GM19463 (cell line): ENCODE results near the gene PRKCE.
"Not testable (repeated sequence)": the region's sequence is repeated elsewhere in the genome, so short reads cannot be mapped to it uniquely, and the experiment has no call there.

Source experiments
- ATAC-seq: cut with Tn5 transposase; IDR thresholded peaks from one replicate; pipeline ENCODE4 v1.9.1; 2021; ENCODE audit warnings: mild to moderate bottlenecking, moderate library complexity; ENCODE audit not compliant: unreplicated experiment

The PRKCE gene

DNA sequence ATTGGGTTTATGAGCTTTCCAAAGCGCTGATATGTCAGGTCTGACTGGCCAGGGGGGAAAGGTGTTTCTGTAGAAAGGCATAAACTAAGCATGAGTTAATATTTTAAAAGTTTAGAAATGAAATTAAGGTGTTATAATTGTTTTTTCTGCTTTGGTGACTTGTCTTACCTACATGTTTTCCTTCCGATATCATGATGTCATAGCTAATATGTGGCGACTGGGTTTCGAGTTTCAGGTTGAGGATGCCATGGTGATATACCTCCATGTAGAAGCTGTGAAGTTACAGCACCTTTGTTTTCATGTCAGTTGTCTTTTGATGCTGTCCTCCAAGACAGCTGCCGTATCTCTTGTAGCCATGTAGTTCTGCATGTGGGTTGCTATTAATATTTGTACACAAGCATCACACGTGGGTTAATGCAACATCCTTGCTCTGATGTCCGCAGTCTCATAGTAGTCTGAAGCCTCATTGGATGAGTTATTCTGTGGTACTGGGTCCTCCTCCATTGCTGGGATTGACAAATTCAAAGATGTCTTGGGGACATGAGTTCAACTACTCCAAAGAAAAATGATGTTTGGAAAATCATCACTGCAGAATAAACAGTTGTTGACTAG, 230.6 kb downstream of the PRKCE start:
- no peak for ATAC-seq

DNA sequence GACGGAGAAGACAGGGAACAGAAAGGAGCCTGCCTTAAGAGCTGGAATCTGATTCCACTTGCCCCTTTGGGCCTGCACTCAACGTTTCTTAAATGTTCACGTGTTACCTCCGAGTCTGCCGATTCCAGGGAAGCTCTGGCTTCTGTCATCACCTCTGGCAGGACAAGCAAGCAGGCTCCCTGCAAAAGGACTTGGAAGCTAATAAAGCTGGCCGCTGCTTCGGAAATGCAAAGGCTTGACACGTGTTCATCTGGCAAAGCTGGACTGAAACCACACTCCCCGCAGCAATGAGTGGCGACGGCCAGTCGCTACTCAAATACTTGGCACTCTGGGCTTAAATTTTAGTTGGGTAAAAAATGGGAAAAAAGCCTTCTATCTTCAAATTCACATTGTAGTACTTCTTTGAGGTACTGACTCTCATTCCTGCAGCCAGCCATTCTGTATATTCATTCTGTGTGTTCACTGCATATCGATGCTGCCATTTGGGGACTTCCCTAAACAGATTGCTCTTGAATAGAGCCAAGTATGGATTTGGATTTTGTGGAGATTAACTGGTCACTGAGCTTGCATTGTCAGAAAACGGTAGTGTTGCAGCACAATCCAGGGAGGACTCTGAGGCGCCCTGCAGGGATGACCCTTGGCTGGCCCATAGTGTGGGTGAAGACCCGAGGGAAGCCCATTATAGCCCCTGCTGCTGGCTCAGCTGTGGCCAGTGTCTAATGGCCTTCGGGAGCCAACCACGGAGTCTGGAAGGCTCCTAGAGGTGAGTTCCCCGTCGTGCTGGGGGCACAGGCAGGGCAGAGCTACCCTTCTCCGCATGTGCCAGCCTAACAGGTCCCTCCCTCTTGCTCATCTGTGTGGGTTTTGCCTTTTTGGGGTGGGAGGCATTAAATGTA, 231.5 kb downstream of the PRKCE start:
- ATAC-seq, result no peak

DNA sequence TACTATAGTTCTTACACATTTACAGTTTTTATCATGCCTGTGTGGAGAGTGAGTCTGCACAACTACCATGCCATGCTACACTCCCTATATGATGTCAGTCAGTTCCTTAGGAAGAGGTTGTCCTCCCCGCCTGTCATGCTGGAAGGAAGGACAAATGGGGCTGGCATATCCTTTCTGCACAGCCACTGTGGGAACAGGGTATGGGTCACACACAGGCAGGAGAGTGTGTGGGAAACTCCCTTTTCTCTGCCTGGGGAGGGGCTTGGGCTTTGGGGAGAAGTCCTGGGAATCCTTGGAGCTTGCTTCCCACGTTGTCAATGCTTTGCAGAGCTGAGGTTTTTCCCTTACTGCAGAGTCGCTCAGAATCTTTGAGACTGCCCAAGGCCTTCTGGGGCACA, 232.1 kb downstream of the PRKCE start:
- no peak for ATAC-seq

DNA sequence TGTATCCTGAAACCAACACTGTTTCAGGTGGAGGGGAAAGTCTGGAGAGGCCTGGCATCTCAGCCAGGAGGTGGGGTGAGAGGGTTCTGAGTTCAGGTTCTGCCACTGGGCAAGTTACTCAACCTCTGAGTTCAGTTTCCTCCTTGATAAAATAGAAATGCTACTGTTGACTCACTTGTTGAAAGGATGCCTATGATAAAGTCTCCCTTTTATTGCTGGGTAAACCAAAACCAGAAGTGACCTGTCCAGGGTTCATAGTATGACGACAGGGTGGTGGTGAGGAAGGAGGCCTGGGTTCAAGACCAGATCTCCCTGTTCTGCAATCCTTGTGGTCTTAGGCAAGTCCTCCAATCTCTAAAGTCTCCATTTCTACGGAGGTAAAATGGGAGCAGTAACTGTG, 232.7 kb downstream of the PRKCE start:
- no peak for ATAC-seq

DNA sequence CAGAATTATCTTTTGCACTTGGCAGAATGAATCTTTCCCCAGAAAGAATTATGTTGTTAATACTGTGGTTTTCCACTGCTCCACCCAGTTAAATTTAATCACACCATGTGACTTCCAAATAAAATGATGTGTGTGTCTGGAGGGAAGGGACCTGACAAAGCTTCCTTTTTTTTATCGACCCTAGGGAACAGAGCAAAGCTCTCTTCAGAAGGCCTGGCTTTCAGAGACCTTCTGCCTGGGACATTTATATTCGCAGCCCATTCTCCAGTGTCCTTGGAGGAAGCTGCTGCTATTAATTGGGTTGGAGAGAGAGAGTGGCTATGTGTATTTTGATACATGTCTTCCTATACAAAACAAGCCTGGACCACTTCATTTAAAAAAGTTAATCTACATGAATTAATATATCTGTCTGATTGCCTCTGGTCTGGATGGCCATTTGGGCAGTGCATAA, 233.7 kb downstream of the PRKCE start:
- ATAC-seq, result no peak

DNA sequence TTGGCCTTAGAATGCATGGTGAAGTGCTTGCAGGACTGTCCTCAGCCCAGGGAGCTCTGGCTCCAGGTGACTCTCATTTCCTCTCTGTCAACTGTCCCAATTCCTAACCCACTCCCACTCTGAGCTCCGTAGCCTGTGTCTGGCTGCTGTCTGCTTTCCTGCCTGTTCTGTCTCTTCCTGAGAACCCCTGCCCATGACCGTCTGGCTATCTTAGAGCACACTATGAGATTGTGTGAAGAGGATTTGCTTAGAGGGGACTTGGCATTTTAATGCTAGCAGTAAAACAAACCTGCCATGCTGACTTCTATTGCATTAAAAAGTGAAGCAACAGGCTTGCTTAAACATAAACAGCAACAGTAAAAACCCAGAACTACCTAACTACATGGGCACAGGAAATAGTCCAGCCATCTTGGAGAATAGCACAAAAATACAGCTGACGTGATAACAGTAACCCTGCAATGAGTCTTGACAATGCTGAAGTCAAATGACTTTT, 234.7 kb downstream of the PRKCE start:
- no peak for ATAC-seq

DNA sequence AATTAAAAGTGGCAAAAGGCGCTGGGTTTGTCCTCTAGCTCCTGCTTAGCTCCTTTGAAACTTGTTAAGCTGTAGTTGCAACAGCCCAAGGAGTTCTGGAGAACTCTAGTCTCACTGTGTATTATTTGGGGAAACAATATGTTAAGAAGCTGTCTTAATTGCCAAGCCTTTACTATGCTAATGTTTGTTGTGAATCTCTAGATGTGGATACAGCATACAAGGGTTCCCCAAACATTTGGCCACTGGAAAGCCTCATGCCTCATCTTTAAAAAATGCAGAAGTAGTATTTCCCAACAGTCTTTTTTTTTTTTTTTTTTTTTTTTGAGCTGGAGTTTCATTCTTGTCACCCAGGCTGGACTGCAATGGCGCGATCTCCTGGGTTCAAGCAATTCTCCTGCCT, 236.7 kb downstream of the PRKCE start:
- ATAC-seq, result no peak

DNA sequence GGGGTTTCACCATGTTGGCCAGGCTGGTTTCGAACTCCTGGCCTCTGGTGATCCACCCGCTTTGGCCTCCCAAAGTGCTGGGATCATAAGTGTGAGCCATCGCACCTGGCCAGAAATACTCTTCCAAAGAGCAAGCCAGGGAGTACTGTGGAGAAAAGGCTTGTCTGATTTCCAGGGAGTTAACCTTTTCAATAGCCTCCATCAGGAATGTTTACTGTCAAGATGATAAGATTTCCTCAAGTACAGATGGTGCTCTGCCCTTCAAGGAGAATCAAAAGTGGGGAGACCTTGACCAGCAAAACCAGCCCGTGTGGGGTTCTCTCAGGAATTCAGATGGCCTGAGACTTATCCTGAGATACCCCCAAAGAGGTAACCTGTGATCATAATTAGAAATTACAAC, 237.2 kb downstream of the PRKCE start:
- ATAC-seq, result no peak

DNA sequence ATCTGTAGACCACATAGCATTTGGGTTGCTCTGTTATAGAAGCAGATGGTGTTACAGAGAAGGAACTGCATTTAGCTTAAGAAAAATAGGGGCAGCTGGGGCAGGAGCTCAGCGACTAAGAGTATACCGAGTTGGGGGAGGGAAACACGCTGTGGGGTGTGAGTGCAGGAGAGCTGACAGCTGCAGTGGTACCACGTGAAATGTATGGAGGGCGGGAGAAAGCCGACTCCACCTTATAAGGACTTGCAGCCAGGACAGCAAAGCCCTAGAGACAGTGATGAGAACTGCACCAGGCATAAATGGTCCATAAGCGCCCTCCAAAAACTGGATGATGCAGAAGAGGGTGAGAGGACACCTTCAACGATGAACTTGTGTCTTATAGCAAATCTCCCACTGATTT, 237.6 kb downstream of the PRKCE start:
- ATAC-seq, result peak; percentile 86

DNA sequence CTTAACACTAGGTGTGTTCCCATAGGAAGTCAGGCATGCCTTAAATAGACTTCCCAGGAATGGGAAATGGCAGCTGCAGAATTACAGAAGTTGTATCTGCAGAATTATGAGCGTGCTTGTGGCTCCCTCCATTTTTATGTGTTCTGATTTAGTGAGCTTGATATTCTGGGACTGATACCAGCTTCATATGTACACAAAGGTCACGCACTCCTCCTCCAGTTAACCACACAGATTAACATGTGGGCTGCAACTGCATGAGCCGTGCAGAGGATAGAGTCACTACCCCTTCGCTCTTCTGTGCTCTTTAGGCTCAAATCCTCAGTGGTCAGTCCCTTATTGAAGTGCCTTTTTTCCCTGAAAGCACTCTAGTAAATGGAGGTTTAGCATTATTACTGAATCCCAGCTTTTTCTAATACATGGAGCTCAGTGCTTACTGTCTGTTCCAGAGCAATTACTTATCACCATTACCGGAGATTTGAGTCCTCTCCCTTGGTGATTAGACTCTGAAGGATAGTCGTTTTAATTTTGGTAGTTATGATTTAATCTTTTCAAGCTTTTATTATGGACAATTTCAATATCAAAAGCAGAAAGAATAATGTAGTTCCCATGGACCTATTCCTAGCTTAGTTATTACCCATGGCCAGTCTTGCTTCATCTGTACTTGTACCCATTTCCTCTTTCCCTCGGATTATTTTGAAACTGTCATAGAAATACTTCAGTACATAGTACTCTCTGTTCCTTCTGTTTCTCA, 238.3 kb downstream of the PRKCE start:
- ATAC-seq, result peak; percentile 49

DNA sequence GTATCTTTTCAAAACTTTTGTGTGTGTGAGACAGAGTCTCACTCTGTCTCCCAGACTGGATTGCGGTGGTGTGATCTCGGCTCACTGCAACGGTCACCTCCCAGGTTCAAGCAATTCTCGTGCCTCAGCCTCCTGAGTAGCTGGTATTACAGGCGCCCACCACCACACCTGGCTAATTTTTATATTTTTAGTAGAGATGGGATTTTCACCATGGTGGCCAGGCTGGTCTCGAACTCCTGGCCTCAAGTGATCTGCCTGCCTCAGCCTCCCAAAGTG, 238.8 kb downstream of the PRKCE start:
- not testable (repeated sequence) for ATAC-seq

DNA sequence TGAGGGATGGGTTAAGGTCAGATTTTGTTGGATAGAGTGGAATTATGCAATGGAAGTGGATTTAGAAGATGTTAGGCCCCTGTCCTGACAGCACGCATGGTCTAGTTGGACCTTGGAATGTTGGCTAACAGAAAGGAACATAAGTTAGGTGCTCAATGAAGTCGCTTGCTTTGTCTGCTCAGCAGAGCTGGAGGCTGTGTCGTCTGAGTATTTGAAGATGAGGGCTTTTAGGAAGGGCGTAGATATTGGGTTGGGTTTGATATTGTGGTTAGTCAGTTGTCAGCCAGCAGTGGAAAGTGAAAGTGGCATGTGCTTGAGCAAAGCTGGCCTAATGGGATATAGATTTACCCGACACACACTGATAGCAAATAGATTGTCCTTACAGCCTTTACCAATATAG, 239.3 kb downstream of the PRKCE start:
- ATAC-seq, result no peak

DNA sequence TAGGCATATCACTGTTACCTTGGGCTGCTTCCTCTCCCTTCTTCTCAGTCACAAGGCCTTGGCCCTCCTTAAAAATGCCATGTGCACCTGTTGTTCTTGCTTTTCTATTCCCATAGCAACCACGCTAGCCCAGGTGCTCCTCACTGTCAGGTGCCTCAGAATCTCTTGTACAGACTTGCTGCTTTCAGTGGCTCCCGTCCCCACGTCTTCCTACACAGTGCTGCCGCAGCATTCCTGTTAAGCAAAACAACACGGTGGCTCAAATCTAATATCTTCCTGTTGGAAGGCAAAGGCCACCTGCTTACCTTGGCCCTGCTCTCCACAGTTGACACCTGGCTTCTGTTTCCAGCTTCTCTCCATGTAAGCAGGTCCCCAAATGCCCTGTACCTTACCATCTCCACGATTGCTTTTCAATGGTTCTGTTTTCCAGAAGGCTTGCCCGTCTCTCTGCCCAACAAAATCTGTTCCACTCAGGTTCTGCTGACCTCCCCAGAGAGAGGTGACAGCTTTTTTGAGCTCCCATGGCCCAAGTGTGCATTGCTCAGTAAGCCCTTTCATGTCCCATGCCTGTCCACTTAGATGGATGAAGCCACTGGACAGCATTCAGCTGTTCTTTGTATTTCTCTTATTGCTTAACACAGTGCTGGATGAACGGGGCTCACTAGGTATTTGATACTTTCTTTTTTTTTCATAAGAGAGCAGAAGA, 240.4 kb downstream of the PRKCE start:
- no peak for ATAC-seq

DNA sequence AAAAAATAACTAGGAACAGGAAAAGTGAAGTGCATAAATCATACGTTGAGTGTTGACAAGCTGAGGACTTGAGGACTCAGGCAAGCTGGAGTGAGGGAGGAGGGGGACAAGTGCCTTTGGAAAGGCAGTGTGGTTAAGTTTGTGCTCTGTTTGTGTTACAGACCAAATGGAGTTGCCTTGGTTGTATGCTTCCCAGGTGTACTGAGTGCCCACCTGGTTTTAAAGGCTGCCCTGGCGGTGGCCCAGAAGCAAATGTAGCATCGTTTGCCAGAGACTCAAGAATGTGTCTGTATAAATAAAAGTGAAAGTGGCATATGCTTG, 240.9 kb downstream of the PRKCE start:
- ATAC-seq, result no peak

DNA sequence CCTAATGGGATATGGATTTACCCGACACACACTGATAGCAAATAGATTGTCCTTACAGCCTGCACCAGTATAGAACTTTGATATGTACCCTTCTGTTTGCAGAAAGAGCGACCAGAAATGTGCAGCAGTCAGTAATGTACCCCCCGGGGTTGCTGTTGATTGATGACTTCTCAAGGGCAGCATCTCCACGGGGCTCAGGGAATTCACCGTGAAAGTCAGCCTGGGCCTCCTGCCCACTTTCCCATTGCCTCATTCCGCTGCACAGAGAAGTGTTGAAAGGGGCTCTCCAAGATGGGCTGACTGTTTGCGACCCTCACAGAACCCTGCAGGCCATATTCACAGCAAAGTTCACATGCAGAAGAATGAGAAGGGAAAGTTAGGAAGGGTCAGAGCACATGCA, 241.3 kb downstream of the PRKCE start:
- no peak for ATAC-seq

DNA sequence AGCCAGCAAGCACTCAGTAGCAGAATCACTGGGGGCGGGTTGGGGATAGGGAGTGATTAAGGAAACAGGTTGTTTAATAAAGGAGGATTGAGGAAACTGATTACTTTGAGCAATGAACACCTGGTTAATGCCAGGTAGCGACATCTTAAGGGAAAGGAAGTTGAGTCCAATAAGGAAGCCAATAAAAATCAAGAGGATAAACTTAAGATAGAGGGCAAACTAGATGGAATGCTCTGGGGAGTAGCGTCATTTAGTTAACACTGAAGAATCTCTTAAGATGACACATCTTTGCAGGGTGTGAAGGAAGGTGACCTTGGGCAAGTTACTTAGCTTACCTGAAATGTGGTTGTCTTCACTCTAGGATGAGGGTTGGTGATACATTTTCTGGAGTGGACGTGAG, 242.7 kb downstream of the PRKCE start:
- no peak for ATAC-seq

DNA sequence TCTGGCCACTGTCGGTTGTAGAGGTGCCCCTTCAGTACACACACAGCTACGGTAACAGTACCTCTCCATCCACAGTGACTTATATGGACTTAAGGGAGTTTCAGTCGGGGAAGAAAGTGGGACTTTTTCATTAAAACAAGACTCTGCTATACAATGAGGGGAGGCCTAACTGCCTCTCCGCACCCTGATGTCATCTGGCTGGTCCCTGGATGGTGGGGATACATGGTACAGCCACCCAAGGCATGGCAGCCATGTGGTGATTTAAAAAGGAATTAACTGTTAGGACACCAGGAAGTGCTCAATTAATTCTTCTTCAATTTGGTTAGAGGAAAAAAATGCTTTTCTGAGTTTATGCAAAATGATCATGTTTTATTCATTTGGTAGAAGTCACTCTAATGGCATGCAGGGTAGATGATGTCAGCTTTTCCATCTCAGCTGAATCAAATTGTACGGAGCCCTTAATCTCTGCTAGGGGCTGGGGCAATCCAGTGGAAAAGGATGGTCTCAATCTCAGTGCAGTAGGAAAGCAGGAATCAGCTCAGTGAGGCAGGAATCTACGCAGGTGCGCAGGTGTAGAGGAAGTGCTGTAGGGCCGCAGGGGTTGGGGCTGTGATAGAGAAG, 243.9 kb downstream of the PRKCE start:
- no peak for ATAC-seq

DNA sequence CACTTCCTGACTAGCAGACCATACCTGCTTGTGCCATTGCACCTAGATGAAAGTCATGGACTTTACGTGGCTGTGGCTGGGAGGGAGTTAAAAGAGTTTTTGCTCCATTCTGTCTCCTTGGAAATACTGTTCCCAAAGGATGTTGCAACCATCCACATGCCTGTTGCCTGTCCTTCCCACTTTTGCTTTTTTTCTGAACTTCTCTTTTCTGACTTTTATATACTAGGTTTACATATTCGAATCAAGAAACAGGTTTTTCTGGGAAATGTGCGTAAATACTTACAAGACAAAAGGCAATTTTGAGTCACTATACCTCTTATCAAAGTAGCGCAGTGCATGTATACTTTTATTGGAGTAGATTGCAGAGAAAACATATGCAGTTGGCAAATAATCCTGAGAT, 244.8 kb downstream of the PRKCE start:
- no peak for ATAC-seq

DNA sequence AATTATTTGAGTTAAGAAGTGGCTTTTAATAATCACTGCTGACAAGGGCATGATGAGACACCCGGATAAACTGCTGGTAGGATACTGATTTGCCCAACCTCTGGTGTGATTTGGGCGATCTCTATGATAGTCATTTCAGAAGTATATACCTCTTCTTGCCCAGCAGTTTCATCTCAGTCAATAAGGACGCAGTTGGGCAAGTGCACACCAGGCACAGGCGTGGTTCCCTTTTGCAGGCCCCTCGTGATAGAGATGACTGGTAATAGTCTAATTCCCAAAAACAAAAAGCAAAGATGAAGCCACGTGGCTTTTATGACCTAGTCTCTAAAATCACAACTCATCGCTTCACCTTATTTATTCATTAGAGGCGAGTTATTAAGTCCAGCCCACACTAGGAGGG, 246.4 kb downstream of the PRKCE start:
- ATAC-seq, result no peak

DNA sequence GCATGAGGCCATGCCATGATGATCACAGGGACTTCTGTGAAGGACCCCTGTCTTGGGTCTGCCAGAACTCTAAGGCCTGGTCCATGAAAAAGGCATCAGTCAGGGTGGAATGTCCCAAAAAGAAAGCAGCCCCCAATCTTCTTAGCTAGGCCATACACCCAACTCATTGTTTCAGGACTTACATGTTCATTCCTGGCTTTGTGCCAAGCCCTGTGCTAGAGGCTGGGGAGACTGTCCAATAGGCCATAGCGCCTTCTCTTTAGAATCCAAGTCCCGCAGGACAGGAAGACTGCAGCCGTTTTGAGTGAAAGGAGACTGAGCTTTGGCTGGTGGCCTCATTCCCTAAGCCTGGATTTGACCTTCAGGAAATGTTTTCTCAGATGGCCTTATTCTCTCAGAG, 247.3 kb downstream of the PRKCE start:
- no peak for ATAC-seq

DNA sequence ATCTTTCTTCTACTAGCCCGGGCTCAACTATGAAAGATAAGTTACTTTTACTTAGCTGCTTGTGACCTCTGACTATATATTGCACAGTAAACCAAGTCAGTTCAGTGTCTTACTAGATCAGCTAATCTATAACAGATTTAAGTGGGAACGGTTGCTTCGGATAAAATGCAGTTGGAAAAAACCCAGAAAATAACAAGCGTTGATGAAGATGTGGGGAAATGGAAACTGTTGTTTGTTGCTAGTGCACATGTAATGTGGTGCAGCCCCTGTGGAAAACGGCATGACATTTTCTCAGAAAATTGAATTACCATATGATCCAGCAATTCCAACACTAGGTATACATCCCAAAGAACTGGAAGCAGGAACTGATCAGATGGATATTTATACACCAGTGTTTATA, 248.5 kb downstream of the PRKCE start:
- ATAC-seq, result no peak
